ENCODE measurements around the gene KRT16.

- no peak for TF ChIP-seq POLR2A (IDR thresholded peaks at IDR 0.05)
- TF ChIP-seq, protein P1, sequence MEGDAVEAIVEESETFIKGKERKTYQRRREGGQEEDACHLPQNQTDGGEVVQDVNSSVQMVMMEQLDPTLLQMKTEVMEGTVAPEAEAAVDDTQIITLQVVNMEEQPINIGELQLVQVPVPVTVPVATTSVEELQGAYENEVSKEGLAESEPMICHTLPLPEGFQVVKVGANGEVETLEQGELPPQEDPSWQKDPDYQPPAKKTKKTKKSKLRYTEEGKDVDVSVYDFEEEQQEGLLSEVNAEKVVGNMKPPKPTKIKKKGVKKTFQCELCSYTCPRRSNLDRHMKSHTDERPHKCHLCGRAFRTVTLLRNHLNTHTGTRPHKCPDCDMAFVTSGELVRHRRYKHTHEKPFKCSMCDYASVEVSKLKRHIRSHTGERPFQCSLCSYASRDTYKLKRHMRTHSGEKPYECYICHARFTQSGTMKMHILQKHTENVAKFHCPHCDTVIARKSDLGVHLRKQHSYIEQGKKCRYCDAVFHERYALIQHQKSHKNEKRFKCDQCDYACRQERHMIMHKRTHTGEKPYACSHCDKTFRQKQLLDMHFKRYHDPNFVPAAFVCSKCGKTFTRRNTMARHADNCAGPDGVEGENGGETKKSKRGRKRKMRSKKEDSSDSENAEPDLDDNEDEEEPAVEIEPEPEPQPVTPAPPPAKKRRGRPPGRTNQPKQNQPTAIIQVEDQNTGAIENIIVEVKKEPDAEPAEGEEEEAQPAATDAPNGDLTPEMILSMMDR (IDR thresholded peaks at IDR 0.05): no peak
These were observed 26.4 kb upstream of the KRT16 start for GRCh38 chr17:41638941-41639340.
